Spleen (tissue), 7 donors: ENCODE measurements around the gene MINDY4B.

Experiments
- CTCF ChIP-seq, 11 experiments: fragments of 200-600 bp in 7 of 11; fragments of 450-650 bp in 4 of 11; sonication (generic) in 4 of 11; IDR thresholded peaks in 8 of 11; conservative IDR thresholded peaks in 3 of 11; 1 replicate in 7 of 11; 2 replicates in 4 of 11; pipeline versions ENCODE4 v1.4.0 to v1.8.0; 2016 to 2021; ENCODE audit warnings: antibody characterized with exemption in 11 of 11, inconsistent platforms in 4 of 11, mild to moderate bottlenecking in 1 of 11
- POLR2A ChIP-seq, 3 donors: fragments of 450-650 bp; IDR thresholded peaks; one replicate each; pipeline ENCODE4 v1.5.1; 2017; ENCODE audit warnings: antibody characterized with exemption in 3 of 3, mild to moderate bottlenecking in 1 of 3
- POLR2AphosphoS5 ChIP-seq, 3 donors: sonication (generic); formaldehyde crosslinking; IDR thresholded peaks; one replicate each; pipeline ENCODE4 v1.5.1; 2017; ENCODE audit warnings: antibody characterized with exemption in 3 of 3
- donor health status: DM: no; HTN: no; CAD: no; lungs with moderate emphysema.
- donor health status: DM: no; HTN: no; CAD: no.
- donor health status: DM: no; HTN: no; CAD: no.

DNA sequence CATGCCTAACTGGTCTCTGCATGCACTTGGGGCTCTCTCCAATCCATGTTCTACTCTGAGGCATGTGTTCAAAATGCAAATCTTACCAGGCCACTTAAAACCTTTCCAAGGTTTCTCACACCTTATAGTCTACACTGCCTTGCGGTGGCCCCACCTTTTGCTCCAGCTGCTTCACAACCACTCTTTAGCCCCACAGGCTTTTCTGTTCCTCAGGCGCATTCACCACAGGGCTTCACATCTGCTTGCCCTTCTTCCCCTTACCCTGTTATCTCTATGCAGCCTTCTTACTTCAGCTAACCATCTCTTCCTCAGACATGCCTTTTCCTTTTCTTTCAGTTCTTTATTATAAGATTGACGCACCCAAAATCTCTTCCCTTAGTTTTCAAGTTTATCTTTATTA is 37.8 kb downstream of the MINDY4B start:
- TF ChIP-seq CTCF (IDR thresholded peaks at IDR 0.05 in 8 of 11, conservative IDR thresholded peaks at IDR 0.05 in 3 of 11) (no peak), POLR2A (IDR thresholded peaks at IDR 0.05) (no peak), POLR2AphosphoS5 (IDR thresholded peaks at IDR 0.05) (no peak)
